HEK293T (cell line): ENCODE results near the gene XYLT2.
"Not testable (repeated sequence)": the region's sequence is repeated elsewhere in the genome, so short reads cannot be mapped to it uniquely, and the experiment has no call there.

Source experiments
- CTCF ChIA-PET: fragments of 350-600 bp; formaldehyde crosslinking; extraction: SDS; loops from one replicate; lab custom pipeline; 2021; ENCODE audit warnings: antibody characterized with exemption, inconsistent platforms; lab: Yijun Ruan, JAX
- POLR2A ChIA-PET: fragments of 350-600 bp; formaldehyde crosslinking; extraction: SDS; loops from one replicate; lab custom pipeline; 2020; ENCODE audit warnings: antibody characterized with exemption, inconsistent platforms; lab: Yijun Ruan, JAX
- DNase-seq: peaks from one replicate; pipeline ENCODE4 v3.0.0; 2012; ENCODE audit warnings: mixed read lengths; ENCODE audit errors: extremely low spot score
- ARNT ChIP-seq: fragments of 450-650 bp; IDR thresholded peaks from 2 replicates; pipeline ENCODE4 v1.6.1; 2017; ENCODE audit warnings: mild to moderate bottlenecking
- BHLHE40 ChIP-seq: fragments of 450-650 bp; IDR thresholded peaks from 2 replicates; pipeline ENCODE4 v1.6.1; 2016; ENCODE audit warnings: mild to moderate bottlenecking, moderate library complexity, borderline replicate concordance
- CTBP1 ChIP-seq: fragments of 450-650 bp; IDR thresholded peaks from 2 replicates; pipeline ENCODE4 v1.6.1; 2016; ENCODE audit warnings: borderline replicate concordance
- ELF4 ChIP-seq: fragments of 450-650 bp; IDR thresholded peaks from 2 replicates; pipeline ENCODE4 v1.6.1; 2017; ENCODE audit warnings: antibody characterized with exemption
- FOXA1 ChIP-seq: fragments of 450-650 bp; IDR thresholded peaks from 2 replicates; pipeline ENCODE4 v1.6.1; 2016; ENCODE audit warnings: mild to moderate bottlenecking
- FOXK2 ChIP-seq: fragments of 450-650 bp; IDR thresholded peaks from 2 replicates; pipeline ENCODE4 v1.6.1; 2016; ENCODE audit warnings: mild to moderate bottlenecking
- FOXM1 ChIP-seq: fragments of 450-650 bp; IDR thresholded peaks from 2 replicates; pipeline ENCODE4 v1.6.1; 2017; ENCODE audit warnings: mild to moderate bottlenecking, borderline replicate concordance
- HDGF ChIP-seq: fragments of 450-650 bp; IDR thresholded peaks from 2 replicates; pipeline ENCODE4 v1.6.1; 2017; ENCODE audit warnings: antibody characterized with exemption, borderline replicate concordance
- L3MBTL2 ChIP-seq: fragments of 450-650 bp; conservative IDR thresholded peaks from 2 replicates; pipeline ENCODE4 v1.6.1; 2016; ENCODE audit warnings: mild to moderate bottlenecking
- LEF1 ChIP-seq: fragments of 450-650 bp; IDR thresholded peaks from 2 replicates; pipeline ENCODE4 v1.6.1; 2017; ENCODE audit warnings: mild to moderate bottlenecking, borderline replicate concordance
- NFRKB ChIP-seq: fragments of 450-650 bp; IDR thresholded peaks from 2 replicates; pipeline ENCODE4 v1.6.1; 2016; ENCODE audit warnings: mild to moderate bottlenecking, moderate library complexity
- SP1 ChIP-seq: fragments of 450-650 bp; IDR thresholded peaks from 2 replicates; pipeline ENCODE4 v1.6.1; 2017
- SUZ12 ChIP-seq: fragments of 450-650 bp; IDR thresholded peaks from 2 replicates; pipeline ENCODE4 v1.6.1; 2016; ENCODE audit warnings: mild to moderate bottlenecking
- ZNF384 ChIP-seq: fragments of 450-650 bp; IDR thresholded peaks from 2 replicates; pipeline ENCODE4 v1.6.1; 2016
- TF ChIP-seq, protein P1 (sequence below): fragments of 450-650 bp; IDR thresholded peaks from 2 replicates; pipeline ENCODE4 v1.6.1; 2016

XYLT2 gene

DNA sequence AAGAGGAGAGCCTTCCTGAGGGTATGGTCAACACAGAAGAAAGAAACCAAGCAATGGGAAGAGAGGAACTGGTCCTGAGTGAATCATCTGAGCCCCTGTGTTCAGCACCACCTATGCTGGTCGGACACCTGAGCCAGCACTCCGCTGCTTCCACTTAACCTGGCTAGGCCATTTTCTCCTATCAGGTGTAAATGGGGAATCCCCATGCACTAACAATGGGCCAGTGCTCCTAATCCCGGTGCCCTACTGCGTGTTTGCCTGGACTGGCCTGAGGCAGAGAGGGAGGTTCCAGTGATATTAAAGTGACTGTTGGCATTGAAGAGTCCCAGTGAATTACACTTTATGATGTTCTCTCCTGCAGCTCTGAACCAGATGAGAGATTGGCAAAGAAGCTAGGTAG is 34.4 kb upstream of the XYLT2 start:
- CTCF ChIA-PET, result no interaction called here
- POLR2A ChIA-PET, result no interaction called here
- no peak for DNase-seq
- TF ChIP-seq ZNF384 (no peak), FOXK2 (no peak), SUZ12 (no peak), LEF1 (no peak), BHLHE40 (no peak), ARNT (no peak), ELF4 (no peak), HDGF (no peak), NFRKB (no peak), FOXA1 (no peak), CTBP1 (no peak), L3MBTL2 (no peak), FOXM1 (no peak)
- TF ChIP-seq, protein P1, sequence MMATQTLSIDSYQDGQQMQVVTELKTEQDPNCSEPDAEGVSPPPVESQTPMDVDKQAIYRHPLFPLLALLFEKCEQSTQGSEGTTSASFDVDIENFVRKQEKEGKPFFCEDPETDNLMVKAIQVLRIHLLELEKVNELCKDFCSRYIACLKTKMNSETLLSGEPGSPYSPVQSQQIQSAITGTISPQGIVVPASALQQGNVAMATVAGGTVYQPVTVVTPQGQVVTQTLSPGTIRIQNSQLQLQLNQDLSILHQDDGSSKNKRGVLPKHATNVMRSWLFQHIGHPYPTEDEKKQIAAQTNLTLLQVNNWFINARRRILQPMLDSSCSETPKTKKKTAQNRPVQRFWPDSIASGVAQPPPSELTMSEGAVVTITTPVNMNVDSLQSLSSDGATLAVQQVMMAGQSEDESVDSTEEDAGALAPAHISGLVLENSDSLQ, result no peak

DNA sequence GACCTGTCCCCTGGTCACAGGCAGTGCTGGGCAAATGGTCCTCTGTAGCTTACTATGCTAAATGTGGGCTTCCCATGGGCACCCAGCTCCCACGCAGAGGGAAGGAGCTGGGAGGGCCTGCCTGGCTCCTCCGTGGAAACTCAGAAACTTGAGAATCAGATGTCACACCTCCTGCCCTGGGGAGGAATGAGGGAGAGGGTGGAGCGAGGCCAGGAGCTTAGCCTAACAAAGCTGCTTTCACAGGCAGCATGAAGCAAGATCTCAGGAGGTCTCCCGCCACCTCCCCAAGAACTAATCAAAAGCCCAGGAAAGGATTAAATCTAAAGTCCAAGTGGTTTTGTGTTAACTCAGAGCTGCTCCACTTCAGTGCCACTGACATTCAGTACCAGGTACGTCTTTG is 33.6 kb upstream of the XYLT2 start:
- ChIA-PET POLR2A (no interaction called here), CTCF (interaction anchor here (0.6 to 1.0 kb wide), 3 partner anchors 112 to 161 kb away, joined by 3 to 4 read pairs (median 4); no protein-coding TSS in a partner anchor)
- TF ChIP-seq LEF1 (no peak), FOXA1 (no peak), BHLHE40 (no peak), SP1 (no peak), ELF4 (no peak), CTBP1 (no peak), ARNT (no peak), L3MBTL2 (no peak), FOXM1 (no peak), NFRKB (no peak), FOXK2 (no peak), ZNF384 (no peak)
- TF ChIP-seq, protein P1, result no peak
- DNase-seq, result no peak

DNA sequence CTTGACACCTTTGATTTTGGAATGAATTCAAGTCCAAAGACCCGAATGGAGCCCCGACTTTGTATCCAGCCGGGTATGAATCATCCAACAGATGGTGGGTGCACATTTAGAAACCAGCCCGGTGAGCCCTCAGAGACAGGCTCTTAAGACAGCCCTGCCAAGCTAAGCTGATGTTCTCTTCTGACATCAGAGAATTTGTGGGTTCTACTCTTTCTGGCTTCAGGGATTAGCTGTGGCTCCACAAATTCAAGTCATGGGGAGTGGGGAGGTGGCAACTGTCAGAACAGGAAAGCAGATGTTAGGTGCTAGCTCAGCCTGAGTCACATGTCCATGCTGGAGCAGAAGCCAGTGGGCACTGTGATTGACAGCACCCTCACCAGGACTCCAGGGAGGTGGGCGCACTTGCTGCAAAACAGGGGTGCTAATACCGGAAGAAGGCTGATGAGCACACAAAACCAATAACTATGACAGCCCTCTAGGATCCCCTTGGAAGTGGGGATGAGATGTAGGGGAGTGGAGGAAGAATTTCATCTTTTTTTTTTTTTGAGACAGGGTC is 31.4 kb upstream of the XYLT2 start:
- ChIA-PET CTCF (no interaction called here), POLR2A (no interaction called here)
- TF ChIP-seq, protein P1, result peak; percentile 24; the same call in 1 of the 2 replicates
- TF ChIP-seq FOXM1, result no peak
- no peak for DNase-seq

DNA sequence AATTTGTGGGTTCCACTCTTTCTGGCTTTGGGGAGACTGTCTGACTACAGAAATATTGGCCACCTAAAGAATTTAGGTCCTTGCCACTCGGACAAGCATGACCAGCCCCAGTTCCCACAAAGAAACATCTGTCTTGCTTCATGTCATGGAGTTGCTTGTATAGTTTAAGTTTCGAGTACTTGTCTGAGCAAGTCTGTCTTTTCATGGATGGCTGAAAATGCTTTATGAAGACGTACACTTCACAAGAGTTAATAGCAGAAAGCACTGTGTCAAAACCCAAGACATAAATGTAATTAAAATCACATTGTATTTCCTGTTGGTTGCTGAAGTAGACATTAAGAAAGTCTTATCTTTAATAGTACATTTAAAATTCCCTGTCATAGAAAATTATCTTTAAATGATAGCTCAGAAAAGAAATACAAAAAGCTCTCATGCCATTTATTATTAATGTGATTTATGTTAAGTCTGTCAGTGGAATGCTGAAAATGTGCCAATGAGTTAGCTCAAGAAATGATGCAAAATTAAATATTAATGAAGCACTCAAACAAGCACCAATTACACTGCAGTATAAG is 29.8 kb upstream of the XYLT2 start:
- CTCF ChIA-PET, result interaction anchor here (0.7 to 0.8 kb wide), 2 partner anchors 116 to 893 kb away, joined by 3 read pairs; no protein-coding TSS in a partner anchor
- DNase-seq, result no peak
- POLR2A ChIA-PET, result interaction anchor here (0.5 kb wide), 1 partner anchor 109 kb away, joined by 3 read pairs; no protein-coding TSS in a partner anchor
- TF ChIP-seq ELF4, result no peak
- TF ChIP-seq, protein P1, result peak; percentile 20; the same call in 1 of the 2 replicates

DNA sequence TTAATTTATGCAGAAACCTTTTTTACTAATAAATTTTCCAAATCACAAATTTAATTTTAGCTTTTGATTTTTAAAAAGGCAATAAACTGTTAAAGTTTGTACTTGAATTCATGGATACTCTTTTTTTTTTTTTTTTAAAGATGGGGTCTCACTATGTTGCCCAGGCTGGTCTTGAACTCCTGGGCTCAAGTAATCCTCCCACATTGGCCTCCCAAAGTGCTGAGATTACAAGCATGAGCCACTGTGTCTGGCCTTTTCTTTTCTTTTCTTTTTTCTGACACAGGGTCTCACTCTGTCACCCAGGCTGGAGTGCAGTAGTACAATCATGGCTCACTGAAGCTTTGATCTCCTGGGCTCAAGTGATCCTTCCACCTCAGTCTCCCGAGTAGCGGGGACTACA is 29.3 kb upstream of the XYLT2 start:
- DNase-seq, result not testable (repeated sequence)
- CTCF ChIA-PET, result interaction anchor here (0.7 to 0.8 kb wide), 2 partner anchors 116 to 894 kb away, joined by 3 read pairs; no protein-coding TSS in a partner anchor
- POLR2A ChIA-PET, result interaction anchor here (0.5 kb wide), 1 partner anchor 110 kb away, joined by 3 read pairs; no protein-coding TSS in a partner anchor

DNA sequence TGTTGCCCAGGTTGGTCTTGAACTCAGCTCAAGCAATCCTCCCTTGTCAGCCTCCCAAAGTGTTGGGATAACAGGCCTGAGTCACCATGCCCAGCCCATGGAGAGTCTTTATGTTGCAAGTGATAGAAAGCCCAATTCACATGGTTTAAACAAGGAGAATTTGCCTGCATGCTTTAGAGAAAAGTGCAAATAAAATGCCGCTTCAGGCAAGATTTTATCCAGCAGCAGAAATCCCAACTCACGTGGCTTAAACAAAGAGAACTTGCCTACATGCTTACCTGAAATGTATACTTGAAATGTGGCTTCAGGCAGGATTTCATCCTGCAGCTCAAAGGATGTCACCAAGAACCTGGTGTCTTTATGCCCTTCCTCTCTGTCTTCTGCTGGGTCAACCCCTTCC is 28.8 kb upstream of the XYLT2 start:
- DNase-seq, result no peak
- CTCF ChIA-PET, result no interaction called here
- TF ChIP-seq ZNF384, result no peak
- TF ChIP-seq L3MBTL2, result no peak
- no peak for TF ChIP-seq SP1
- no peak for TF ChIP-seq NFRKB
- TF ChIP-seq ELF4, result no peak
- TF ChIP-seq FOXK2, result no peak
- TF ChIP-seq FOXA1, result no peak
- POLR2A ChIA-PET, result no interaction called here
